Uterus (tissue), 4 donors: ENCODE results near the gene PRR30. TPM values are rescaled to one million over a fixed set of nuclear protein-coding genes. Genes with fewer than 3 reads are reported as not detected.

Experiments
- DNase-seq, 2 donors: peaks; one replicate each; pipeline ENCODE4 v3.0.0-alpha.2; 2019 to 2020
- H3K27ac ChIP-seq, 2 donors: fragments of 200-600 bp; sonication (generic); 1 replicate in 1 of 2; 2 replicates in 1 of 2; pipeline ENCODE4 v1.5.1; 2016 to 2018
- H3K27me3 ChIP-seq, 2 donors: fragments of 200-600 bp; sonication (generic); one replicate each; pipeline ENCODE4 v1.5.1; 2018 to 2019; ENCODE audit warnings: control low read depth in 1 of 2
- H3K36me3 ChIP-seq, 2 donors: fragments of 200-600 bp; sonication (generic); one replicate each; pipeline ENCODE4 v1.5.1; 2019; ENCODE audit warnings: control low read depth in 1 of 2
- H3K4me1 ChIP-seq, 2 donors: fragments of 200-600 bp; sonication (generic); one replicate each; pipeline ENCODE4 v1.5.1; 2018 to 2019; ENCODE audit warnings: control low read depth in 1 of 2
- H3K4me3 ChIP-seq, 2 donors: fragments of 200-600 bp; sonication (generic); 1 replicate in 1 of 2; 2 replicates in 1 of 2; pipeline ENCODE4 v1.5.1; 2018 to 2019; ENCODE audit warnings: mild to moderate bottlenecking in 1 of 2
- H3K9me3 ChIP-seq, 2 donors: fragments of 200-600 bp; sonication (generic); one replicate each; pipeline ENCODE4 v1.5.1; 2019; ENCODE audit warnings: control low read depth in 1 of 2
- POLR2A ChIP-seq, 2 donors: fragments of 450-650 bp; IDR thresholded peaks; one replicate each; pipeline ENCODE4 v1.6.1; 2016; ENCODE audit warnings: antibody characterized with exemption in 2 of 2, mild to moderate bottlenecking in 1 of 2, moderate library complexity in 1 of 2
- intact Hi-C: fragments of 100-400 bp; cut with DNase I; formaldehyde crosslinking; loops from one replicate; pipeline ENCODE4 v1.15.1; 2023; ENCODE audit warnings: low total_unique reads
- total RNA-seq, 4 donors: library from RNA; depleted of rRNA in 3 of 4; stranded (reverse); fragments of >200 nt in 3 of 4; gene quantifications; one replicate each; pipeline versions ENCODE4 v1.1.0 to v1.2.4, GENCODE V29; 2014 to 2023
- TF ChIP-seq, protein P1 (sequence below), 4 experiments: fragments of 200-600 bp in 2 of 4; fragments of 450-650 bp in 2 of 4; sonication (generic) in 2 of 4; IDR thresholded peaks; one replicate each; pipeline ENCODE4 v1.5.1; 2016 to 2019; ENCODE audit warnings: antibody characterized with exemption in 4 of 4, mild to moderate bottlenecking in 2 of 4, moderate library complexity in 1 of 4
- donor health status: DM: yes; HTN: yes; CAD: no.

PRR30 gene
- total RNA-seq, 4 donors from 2014 or later = not detected

DNA sequence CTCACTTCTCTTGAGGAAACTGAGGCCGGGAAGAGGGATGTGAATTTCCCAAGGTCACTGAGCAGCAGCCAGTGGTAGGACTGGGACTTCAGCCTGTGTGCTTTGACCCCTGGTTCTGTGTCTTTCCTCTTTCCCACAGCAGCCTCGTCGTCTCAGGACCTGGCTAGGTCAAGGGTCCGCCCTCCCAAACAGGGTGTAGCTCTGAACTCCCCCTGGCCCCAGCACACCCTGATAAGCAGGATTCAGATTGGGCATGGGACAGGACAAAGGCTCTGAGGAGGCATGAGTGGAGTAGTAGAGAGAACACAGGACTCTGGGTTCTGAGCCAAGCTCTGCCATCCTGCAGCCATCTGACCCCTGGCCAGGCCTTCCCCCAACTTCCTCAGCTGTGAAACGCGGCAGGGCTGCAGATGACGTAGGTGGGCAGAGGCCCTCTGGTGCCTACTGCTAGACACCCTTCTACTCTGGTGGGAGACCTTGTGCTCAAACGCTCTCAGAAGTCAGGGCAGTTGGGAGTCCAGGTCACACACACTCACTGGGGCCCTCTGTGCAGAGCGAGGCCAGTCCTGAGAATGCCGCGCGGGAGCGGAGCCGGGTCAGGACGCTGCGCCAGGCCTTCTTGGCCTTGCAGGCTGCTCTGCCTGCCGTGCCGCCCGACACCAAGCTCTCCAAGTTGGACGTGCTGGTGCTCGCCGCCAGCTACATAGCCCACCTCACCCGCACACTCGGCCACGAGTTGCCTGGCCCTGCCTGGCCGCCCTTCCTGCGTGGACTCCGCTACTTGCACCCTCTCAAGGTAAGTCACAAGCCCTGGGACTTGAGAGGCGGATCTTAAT, 10.6 kb upstream of the PRR30 start:
- Histone ChIP-seq H3K27me3 (no peaks in the 10 kb centered on the region), H3K9me3 (no peaks in the 10 kb centered on the region), H3K4me1 (peaks cover 0 to 6% of the 10 kb centered on the region in 2 donors), H3K27ac (peak overlapping the region; percentile 92 to 93), H3K4me3 (peak overlapping the region; percentile 45 to 49), H3K36me3 (no peaks in the 10 kb centered on the region)
- intact Hi-C loops = no loop called here
- no peak for DNase-seq
- no peak for TF ChIP-seq POLR2A (IDR thresholded peaks at IDR 0.05)
- TF ChIP-seq, protein P1, sequence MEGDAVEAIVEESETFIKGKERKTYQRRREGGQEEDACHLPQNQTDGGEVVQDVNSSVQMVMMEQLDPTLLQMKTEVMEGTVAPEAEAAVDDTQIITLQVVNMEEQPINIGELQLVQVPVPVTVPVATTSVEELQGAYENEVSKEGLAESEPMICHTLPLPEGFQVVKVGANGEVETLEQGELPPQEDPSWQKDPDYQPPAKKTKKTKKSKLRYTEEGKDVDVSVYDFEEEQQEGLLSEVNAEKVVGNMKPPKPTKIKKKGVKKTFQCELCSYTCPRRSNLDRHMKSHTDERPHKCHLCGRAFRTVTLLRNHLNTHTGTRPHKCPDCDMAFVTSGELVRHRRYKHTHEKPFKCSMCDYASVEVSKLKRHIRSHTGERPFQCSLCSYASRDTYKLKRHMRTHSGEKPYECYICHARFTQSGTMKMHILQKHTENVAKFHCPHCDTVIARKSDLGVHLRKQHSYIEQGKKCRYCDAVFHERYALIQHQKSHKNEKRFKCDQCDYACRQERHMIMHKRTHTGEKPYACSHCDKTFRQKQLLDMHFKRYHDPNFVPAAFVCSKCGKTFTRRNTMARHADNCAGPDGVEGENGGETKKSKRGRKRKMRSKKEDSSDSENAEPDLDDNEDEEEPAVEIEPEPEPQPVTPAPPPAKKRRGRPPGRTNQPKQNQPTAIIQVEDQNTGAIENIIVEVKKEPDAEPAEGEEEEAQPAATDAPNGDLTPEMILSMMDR (IDR thresholded peaks at IDR 0.05) = no peak

DNA sequence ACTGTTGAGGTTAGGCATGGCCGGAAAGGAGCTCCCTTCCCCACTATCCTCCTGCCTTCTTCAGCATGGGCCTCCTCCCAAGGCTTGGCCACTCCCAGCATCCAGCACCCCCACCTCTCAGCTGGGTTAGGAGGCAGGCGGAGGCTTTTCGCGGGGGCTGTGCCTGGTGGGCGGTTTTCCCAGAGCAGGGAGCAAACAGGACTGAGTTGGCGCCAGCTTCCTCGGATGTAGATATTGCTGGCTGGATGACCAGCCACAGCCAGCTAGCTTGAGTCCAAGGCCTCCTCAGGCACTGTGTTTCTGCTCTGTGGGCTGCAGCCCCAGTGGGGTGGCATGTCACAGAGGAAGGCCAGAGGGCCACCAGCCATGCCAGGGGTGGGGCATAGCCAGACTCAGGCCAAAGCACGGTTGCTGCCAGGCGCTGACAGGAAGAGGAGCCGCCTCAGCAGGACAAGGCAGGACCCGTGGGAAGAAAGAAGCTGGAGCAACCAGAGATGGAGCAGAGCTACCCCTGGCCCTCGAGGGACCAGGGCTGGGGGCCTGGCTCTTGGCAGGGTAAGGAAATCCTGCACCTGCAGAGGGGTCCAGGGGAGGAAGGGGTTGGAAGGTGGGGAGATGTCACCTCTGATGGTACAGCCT, 9.7 kb upstream of the PRR30 start, which contains the start of gene TCF23:
TCF23 (plus strand) TSS at position 204 of the 639 bp plus-strand sequence; CDS start at position 334, 130 bp downstream.
- Histone ChIP-seq H3K9me3 (no peaks in the 10 kb centered on the region), H3K27ac (peak within 1 kb of the TSS; percentile 92 to 93), H3K4me1 (peaks cover 0 to 5% of the 10 kb centered on the region in 2 donors), H3K4me3 (peak within 1 kb of the TSS; percentile 45 to 49), H3K36me3 (no peaks in the 10 kb centered on the region), H3K27me3 (no peaks in the 10 kb centered on the region)
- peak; percentile 93 to 94 for DNase-seq
- TF ChIP-seq POLR2A (IDR thresholded peaks at IDR 0.05) = peak in 1 of 2 donors; percentile 60
- TF ChIP-seq, protein P1 (IDR thresholded peaks at IDR 0.05) = no peak
- intact Hi-C loops = no loop called here

DNA sequence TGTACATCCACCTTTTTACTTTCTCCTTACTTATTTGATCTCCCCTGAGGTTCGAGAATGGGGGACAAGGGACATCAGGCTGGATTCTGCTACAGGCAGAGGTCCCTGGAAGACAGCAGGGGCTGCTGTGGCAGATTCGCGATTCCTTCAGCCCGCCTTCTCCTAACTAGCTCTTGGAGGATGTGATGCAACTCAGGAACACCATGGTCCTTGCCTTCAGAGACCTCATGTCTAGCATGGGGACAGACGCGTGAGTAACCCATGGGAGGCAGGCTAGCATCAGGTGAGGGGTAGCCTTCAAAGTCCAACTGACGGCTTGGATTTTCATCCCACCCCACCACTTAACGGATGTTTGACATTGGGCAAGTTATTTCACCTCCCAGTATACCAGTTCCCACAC, 8.7 kb upstream of the PRR30 start:
- intact Hi-C loops = no loop called here
- DNase-seq = no peak
- H3K4me1 ChIP-seq = peaks cover 0 to 4% of the 10 kb centered on the region in 2 donors

DNA sequence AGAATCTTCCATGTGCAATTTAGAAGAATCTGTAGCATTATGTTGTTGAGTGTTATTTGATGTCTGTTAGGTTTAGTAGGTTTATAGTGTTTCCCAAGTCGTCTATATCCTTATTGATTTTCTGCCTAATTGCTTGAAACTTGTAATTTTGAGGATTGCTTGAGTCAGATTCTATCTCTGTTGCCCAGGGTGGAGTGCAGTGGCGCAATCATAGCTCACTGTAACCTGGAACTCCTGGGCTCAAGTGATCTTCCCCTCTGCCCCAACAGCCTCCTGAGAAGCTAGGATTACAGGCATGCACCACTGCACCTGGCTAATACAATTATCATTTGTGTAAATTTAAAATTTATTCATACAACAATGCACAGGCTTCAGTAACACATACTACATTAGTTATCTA, 6.5 kb upstream of the PRR30 start:
- H3K36me3 ChIP-seq = no peaks in the 10 kb centered on the region
- no peaks in the 10 kb centered on the region for H3K9me3 ChIP-seq
- no peaks in the 10 kb centered on the region for H3K4me1 ChIP-seq
- no peak overlapping the region for H3K27ac ChIP-seq
- intact Hi-C loops = no loop called here
- H3K27me3 ChIP-seq = no peaks in the 10 kb centered on the region
- DNase-seq = no peak
- H3K4me3 ChIP-seq = no peak overlapping the region
- TF ChIP-seq POLR2A (IDR thresholded peaks at IDR 0.05) = no peak
- TF ChIP-seq, protein P1 (IDR thresholded peaks at IDR 0.05) = no peak

More for the DNA sequence above, 8.7 kb upstream of the PRR30 start:
- H3K4me3 ChIP-seq = no peak overlapping the region
- H3K9me3 ChIP-seq = no peaks in the 10 kb centered on the region
- peak overlapping the region in 1 of 2 donors; percentile 92 for H3K27ac ChIP-seq
- H3K36me3 ChIP-seq = no peaks in the 10 kb centered on the region
- no peaks in the 10 kb centered on the region for H3K27me3 ChIP-seq
- TF ChIP-seq POLR2A (IDR thresholded peaks at IDR 0.05) = no peak
- TF ChIP-seq, protein P1 (IDR thresholded peaks at IDR 0.05) = no peak

DNA sequence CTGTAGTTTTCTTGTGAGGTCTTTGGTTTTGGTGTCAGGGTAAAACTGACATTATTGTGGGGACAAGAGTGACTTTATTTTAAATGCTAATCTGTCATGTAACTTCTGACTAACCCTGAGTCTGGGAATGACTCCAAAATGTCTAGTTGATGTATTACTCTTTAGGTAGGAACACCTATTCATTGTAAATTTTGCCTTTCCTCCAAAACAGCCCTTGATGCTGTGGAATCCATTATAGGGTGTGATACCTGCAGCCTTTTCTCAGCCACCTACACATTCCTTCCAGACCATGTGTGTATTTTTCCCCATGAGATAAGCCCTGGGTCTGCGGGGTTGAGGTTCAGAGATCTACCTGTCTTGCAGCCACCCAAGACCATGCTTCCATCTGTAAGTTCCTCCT, 4.1 kb upstream of the PRR30 start:
- Histone ChIP-seq H3K36me3 (no peaks in the 10 kb centered on the region), H3K27me3 (no peaks in the 10 kb centered on the region), H3K4me1 (no peaks in the 10 kb centered on the region), H3K9me3 (no peaks in the 10 kb centered on the region), H3K4me3 (no peak overlapping the region), H3K27ac (no peak overlapping the region)
- intact Hi-C loops = no loop called here
- DNase-seq = no peak
- TF ChIP-seq, protein P1 (IDR thresholded peaks at IDR 0.05) = no peak
- no peak for TF ChIP-seq POLR2A (IDR thresholded peaks at IDR 0.05)
